CD4-positive, alpha-beta memory T cell (primary cell): ENCODE measurements around the gene ZNF749. TPM values are rescaled to one million over a fixed set of nuclear protein-coding genes. Genes with fewer than 3 reads are reported as not detected.

Experiments
- CTCF ChIA-PET: fragments of 350-600 bp; sonication (Branson Sonifier 250); formaldehyde crosslinking; loops from one replicate; lab custom pipeline; 2021; ENCODE audit warnings: inconsistent platforms; ENCODE audit not compliant: partially characterized antibody; lab: Charles Lee
- POLR2A ChIA-PET: fragments of 350-600 bp; sonication (Branson Sonifier 250); formaldehyde crosslinking; loops from one replicate; lab custom pipeline; 2021; ENCODE audit not compliant: partially characterized antibody; lab: Charles Lee
- DNase-seq, 5 donors: peaks; one replicate each; pipeline versions ENCODE4 v3.0.0 to v3.0.0-alpha.2; 2020 to 2022; ENCODE audit warnings: mixed read lengths in 1 of 5
- H3K27ac ChIP-seq: one replicate; pipeline ENCODE4 v1.7.0; 2013; ENCODE audit warnings: low read depth, low read length
- H3K27me3 ChIP-seq: 2 replicates; pipeline ENCODE4 v1.7.0; 2013; ENCODE audit warnings: mild to moderate bottlenecking, low read length, moderate library complexity; ENCODE audit not compliant: insufficient read depth
- H3K36me3 ChIP-seq: 2 replicates; pipeline ENCODE4 v1.7.0; 2013; ENCODE audit warnings: mild to moderate bottlenecking, low read length, moderate library complexity; ENCODE audit not compliant: insufficient read depth
- H3K4me1 ChIP-seq: 2 replicates; pipeline ENCODE4 v1.7.0; 2013; ENCODE audit warnings: mild to moderate bottlenecking, low read length, moderate library complexity; ENCODE audit not compliant: insufficient read depth
- H3K4me3 ChIP-seq, 2 donors: one replicate each; pipeline ENCODE4 v1.7.0; 2013; ENCODE audit warnings: low read length in 2 of 2, mild to moderate bottlenecking in 1 of 2
- H3K9me3 ChIP-seq, 2 donors: one replicate each; pipeline ENCODE4 v1.7.0; 2013; ENCODE audit warnings: low read length in 2 of 2, control low read depth in 1 of 2; ENCODE audit not compliant: control insufficient read depth in 1 of 2
- H3K27ac Mint-ChIP-seq, 7 donors: one replicate each; pipeline ENCODE4 v1.8.0; 2020 to 2021; ENCODE audit warnings: mixed read lengths in 7 of 7, mild to moderate bottlenecking in 6 of 7, inconsistent platforms in 3 of 7, moderate library complexity in 3 of 7
- H3K27me3 Mint-ChIP-seq, 2 donors: one replicate each; pipeline ENCODE4 v1.8.0; 2020 to 2021; ENCODE audit warnings: mixed read lengths in 2 of 2
- H3K36me3 Mint-ChIP-seq, 2 donors: one replicate each; pipeline ENCODE4 v1.8.0; 2020 to 2021; ENCODE audit warnings: mixed read lengths in 2 of 2, inconsistent platforms in 1 of 2, mild to moderate bottlenecking in 1 of 2
- H3K4me1 Mint-ChIP-seq, 4 donors: one replicate each; pipeline ENCODE4 v1.8.0; 2020 to 2021; ENCODE audit warnings: mixed read lengths in 4 of 4, mild to moderate bottlenecking in 1 of 4
- H3K4me3 Mint-ChIP-seq, 8 donors: one replicate each; pipeline ENCODE4 v1.8.0; 2020 to 2021; ENCODE audit warnings: mixed read lengths in 8 of 8, mild to moderate bottlenecking in 7 of 8, moderate library complexity in 6 of 8, inconsistent platforms in 3 of 8
- H3K9me3 Mint-ChIP-seq, 8 donors: one replicate each; pipeline ENCODE4 v1.8.0; 2020 to 2021; ENCODE audit warnings: mixed read lengths in 8 of 8, mild to moderate bottlenecking in 5 of 8, inconsistent platforms in 3 of 8, moderate library complexity in 1 of 8
- intact Hi-C: fragments of 100-400 bp; cut with micrococcal nuclease; formaldehyde crosslinking; loops from one replicate; pipeline ENCODE4 v1.15.1; 2023
- polyA plus RNA-seq, 2 donors: library from polyadenylated mRNA; unstranded; fragments of 300-500 nt; fragmentation: Illumina TruSeq; gene quantifications; one replicate each; pipeline ENCODE4 v1.2.3, GENCODE V29; 2021
- total RNA-seq, 2 experiments: library from RNA; stranded (reverse); gene quantifications; one replicate each; pipeline ENCODE4 v1.2.3, GENCODE V29; 2021

ZNF749 gene
- total and polyA plus RNA-seq, 4 experiments from 2014 or later: 5.9 to 21.4 (median 15.0) TPM

DNA sequence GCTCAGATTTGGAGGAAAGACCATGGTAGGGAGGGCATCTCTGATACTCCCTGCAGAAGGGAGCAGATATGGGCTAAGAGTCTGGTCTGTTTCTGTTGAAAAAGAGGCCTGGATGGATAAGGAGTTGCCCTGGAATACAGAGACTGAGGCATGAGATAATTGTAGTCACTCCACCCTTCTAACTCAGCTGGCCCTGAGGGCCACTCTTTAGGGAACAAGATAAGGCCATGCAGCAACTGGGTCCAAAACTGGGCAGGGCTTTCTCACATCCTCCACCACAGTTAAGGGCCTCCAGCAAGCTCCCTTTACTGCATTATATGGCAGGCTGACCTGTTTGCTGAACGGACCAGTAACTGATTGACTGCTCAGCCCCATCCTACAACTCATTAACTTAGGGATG, 1.3 kb downstream of the ZNF749 start:
- intact Hi-C loops: loop anchor here (10.0 kb wide), 2 partner anchors 308 to 568 kb away; partner anchors contain the start of genes ZNF606 and ZNF776
- DNase-seq: no peak
- no peak overlapping the region for H3K27ac ChIP-seq
- H3K27me3 Mint-ChIP-seq: peaks cover 0 to 2% of the 10 kb centered on the region in 2 donors
- H3K9me3 Mint-ChIP-seq: peaks cover 12 to 33% (median 24%) of the 10 kb centered on the region in 8 donors
- peaks cover 13% of the 10 kb centered on the region for H3K4me1 ChIP-seq
- H3K27ac Mint-ChIP-seq: peak overlapping the region in 5 of 7 donors; percentile 65 to 99 (median 98)
- no peaks in the 10 kb centered on the region for H3K36me3 ChIP-seq
- peak overlapping the region; percentile 96 to 100 (median 98) for H3K4me3 Mint-ChIP-seq
- H3K9me3 ChIP-seq: peaks cover 0 to 3% of the 10 kb centered on the region in 2 donors
- ChIA-PET CTCF (interaction anchor here (0.8 kb wide), 1 partner anchor 333 kb away, joined by 3 read pairs; the partner anchor contains the start of gene ZNF586), POLR2A (interaction anchor here (1.6 kb wide), 1 partner anchor 64 kb away, joined by 6 read pairs; the partner anchor contains the start of gene ZNF773)
- peak overlapping the region in 1 of 2 donors; percentile 62 for H3K4me3 ChIP-seq
- no peaks in the 10 kb centered on the region for H3K27me3 ChIP-seq
- H3K4me1 Mint-ChIP-seq: peaks cover 22 to 39% (median 30%) of the 10 kb centered on the region in 4 donors
- peaks cover 43 to 45% of the 10 kb centered on the region in 2 donors for H3K36me3 Mint-ChIP-seq

DNA sequence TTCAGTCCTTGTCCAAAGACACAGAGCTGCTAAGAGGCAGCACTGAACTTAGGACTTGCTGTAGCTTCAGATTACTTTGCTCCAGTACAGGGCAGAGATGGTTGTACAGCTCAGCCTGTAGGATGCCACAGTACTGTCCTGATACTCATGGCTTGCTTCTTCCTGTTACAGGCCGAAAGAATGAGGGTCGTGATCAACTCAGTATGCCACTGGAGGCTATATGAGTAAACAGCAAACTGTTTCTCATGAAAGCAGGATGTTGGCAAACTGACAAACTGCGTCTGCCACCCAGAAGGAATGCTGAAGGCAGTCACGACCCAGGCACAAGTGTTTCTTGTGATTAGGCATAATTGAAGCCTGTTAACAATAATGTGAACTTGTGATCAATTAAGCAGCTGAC, 2.8 kb downstream of the ZNF749 start:
- Histone ChIP-seq H3K27ac (no peak overlapping the region), H3K36me3 (peaks cover 3% of the 10 kb centered on the region), H3K4me1 (peaks cover 13% of the 10 kb centered on the region), H3K27me3 (no peaks in the 10 kb centered on the region), H3K9me3 (peaks cover 3 to 8% of the 10 kb centered on the region in 2 donors), H3K4me3 (no peak overlapping the region)
- Mint-ChIP-seq H3K36me3 (peaks cover 58 to 60% of the 10 kb centered on the region in 2 donors), H3K4me1 (peaks cover 22 to 39% (median 30%) of the 10 kb centered on the region in 4 donors), H3K4me3 (no peak overlapping the region), H3K27me3 (peaks cover 0 to 2% of the 10 kb centered on the region in 2 donors), H3K27ac (no peak overlapping the region), H3K9me3 (peaks cover 13 to 48% (median 39%) of the 10 kb centered on the region in 8 donors)
- CTCF ChIA-PET: no interaction called here
- intact Hi-C loops: loop anchor here (10.0 kb wide), 2 partner anchors 307 to 567 kb away; partner anchors contain the start of genes ZNF606 and ZNF776
- DNase-seq: no peak
- POLR2A ChIA-PET: no interaction called here

DNA sequence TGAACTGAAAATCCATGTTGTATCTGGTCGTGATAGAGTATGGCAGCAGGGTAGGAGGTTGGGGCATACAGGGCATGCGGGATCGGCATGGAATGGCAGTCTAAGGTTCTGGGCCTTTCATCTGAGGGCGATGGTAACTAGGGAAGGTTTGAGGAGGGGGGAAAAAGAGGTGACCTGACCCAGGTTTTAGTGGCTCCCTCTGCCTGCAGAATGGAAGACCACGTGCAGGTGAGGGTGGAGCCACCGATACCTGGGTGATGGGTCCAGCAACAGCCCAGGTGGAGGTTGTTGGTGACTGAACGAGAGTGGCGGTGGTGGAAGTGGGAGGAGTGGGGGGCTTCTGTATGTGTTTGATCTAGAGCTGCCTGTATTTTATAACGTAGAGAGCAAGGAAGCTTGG, 3.8 kb downstream of the ZNF749 start:
- peaks cover 12% of the 10 kb centered on the region for H3K36me3 ChIP-seq
- ChIA-PET CTCF (no interaction called here), POLR2A (no interaction called here)
- peaks cover 3 to 16% of the 10 kb centered on the region in 2 donors for H3K9me3 ChIP-seq
- Mint-ChIP-seq H3K4me1 (peaks cover 22 to 39% (median 30%) of the 10 kb centered on the region in 4 donors), H3K9me3 (peaks cover 13 to 58% (median 49%) of the 10 kb centered on the region in 8 donors), H3K27me3 (peaks cover 0 to 2% of the 10 kb centered on the region in 2 donors), H3K4me3 (no peak overlapping the region), H3K36me3 (peaks cover 68 to 70% of the 10 kb centered on the region in 2 donors), H3K27ac (no peak overlapping the region)
- DNase-seq: no peak
- no peak overlapping the region for H3K4me3 ChIP-seq
- no peaks in the 10 kb centered on the region for H3K27me3 ChIP-seq
- intact Hi-C loops: loop anchor here (10.0 kb wide), 2 partner anchors 306 to 566 kb away; partner anchors contain the start of genes ZNF606 and ZNF776
- no peak overlapping the region for H3K27ac ChIP-seq
- peaks cover 13% of the 10 kb centered on the region for H3K4me1 ChIP-seq

DNA sequence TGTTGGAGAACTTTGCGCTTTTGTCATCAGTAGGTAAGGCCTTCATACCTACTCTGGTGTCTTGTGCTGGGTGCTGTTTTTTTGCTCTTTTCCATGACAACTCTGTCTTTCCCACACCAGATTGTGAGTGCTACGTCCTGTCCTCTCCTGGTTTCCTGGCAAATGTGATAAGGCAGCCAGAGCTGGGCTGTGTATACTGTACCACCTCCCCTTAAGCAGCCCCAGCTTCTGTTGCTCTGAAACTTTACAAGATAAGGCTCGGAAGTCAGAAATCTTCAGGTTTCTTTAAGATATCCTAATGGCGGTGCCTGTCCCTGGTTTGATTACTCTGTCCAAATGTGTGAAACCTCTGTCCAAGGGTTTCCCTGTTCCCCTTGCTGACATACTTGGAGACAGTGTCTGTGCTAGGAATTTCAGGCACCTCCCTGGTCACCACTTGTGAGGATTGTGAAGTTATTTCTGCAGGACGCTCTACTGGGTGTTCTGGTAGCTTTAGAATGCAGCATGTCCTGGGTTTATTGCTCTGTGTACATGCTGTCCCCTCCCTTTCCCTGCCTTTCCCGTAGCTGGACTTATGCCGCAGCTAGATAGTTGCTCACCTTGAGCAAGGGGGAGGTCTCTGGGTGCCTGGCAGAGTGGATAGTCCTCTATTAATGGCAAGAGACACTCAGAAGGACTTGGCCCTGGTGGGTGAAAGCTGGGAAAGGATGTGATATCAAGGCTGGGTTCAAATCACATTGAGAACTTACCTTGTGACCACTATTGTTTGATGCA, 7.0 kb downstream of the ZNF749 start:
- ChIA-PET POLR2A (no interaction called here), CTCF (no interaction called here)
- intact Hi-C loops: no loop called here
- no peak for DNase-seq
- H3K9me3 ChIP-seq: peaks cover 3 to 31% of the 10 kb centered on the region in 2 donors
- H3K4me1 ChIP-seq: no peaks in the 10 kb centered on the region
- Mint-ChIP-seq H3K9me3 (peaks cover 9 to 82% (median 70%) of the 10 kb centered on the region in 8 donors), H3K4me3 (no peak overlapping the region), H3K27ac (no peak overlapping the region), H3K4me1 (peaks cover 2 to 14% (median 9%) of the 10 kb centered on the region in 4 donors), H3K27me3 (no peaks in the 10 kb centered on the region), H3K36me3 (peaks cover 80 to 83% of the 10 kb centered on the region in 2 donors)
- H3K4me3 ChIP-seq: no peak overlapping the region
- no peak overlapping the region for H3K27ac ChIP-seq
- peaks cover 20% of the 10 kb centered on the region for H3K36me3 ChIP-seq
- H3K27me3 ChIP-seq: no peaks in the 10 kb centered on the region

DNA sequence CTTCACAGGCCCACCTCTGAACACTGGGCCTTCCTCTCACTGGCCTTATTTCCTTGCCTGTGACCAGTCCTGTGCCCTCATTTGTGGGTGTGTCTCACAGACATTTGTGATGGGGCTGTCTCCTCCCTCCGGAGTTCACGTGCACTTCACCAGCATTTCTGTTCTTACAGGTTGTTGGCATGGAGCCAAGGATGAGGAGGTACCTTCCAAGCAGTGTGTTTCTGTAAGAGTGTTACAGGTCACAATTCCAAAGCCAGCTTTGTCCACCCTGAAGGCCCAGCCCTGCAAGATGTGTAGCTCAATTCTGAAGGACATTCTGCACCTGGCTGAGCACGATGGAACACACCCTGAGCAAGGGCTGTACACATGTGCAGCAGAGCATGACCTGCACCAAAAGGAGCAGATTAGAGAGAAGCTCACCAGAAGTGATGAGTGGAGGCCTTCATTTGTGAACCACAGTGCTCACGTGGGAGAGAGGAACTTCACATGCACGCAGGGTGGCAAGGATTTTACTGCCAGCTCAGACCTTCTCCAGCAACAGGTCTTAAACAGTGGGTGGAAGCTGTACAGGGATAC, 8.1 kb downstream of the ZNF749 start:
- H3K36me3 ChIP-seq: peaks cover 20% of the 10 kb centered on the region
- ChIA-PET CTCF (no interaction called here), POLR2A (no interaction called here)
- peaks cover 3 to 31% of the 10 kb centered on the region in 2 donors for H3K9me3 ChIP-seq
- H3K4me1 ChIP-seq: no peaks in the 10 kb centered on the region
- Mint-ChIP-seq H3K36me3 (peaks cover 78 to 80% of the 10 kb centered on the region in 2 donors), H3K4me1 (peaks cover 2 to 14% (median 8%) of the 10 kb centered on the region in 4 donors), H3K9me3 (peaks cover 9 to 88% (median 71%) of the 10 kb centered on the region in 8 donors), H3K4me3 (no peak overlapping the region), H3K27ac (no peak overlapping the region), H3K27me3 (no peaks in the 10 kb centered on the region)
- no peak for DNase-seq
- no peak overlapping the region for H3K27ac ChIP-seq
- H3K4me3 ChIP-seq: no peak overlapping the region
- intact Hi-C loops: no loop called here
- no peaks in the 10 kb centered on the region for H3K27me3 ChIP-seq

DNA sequence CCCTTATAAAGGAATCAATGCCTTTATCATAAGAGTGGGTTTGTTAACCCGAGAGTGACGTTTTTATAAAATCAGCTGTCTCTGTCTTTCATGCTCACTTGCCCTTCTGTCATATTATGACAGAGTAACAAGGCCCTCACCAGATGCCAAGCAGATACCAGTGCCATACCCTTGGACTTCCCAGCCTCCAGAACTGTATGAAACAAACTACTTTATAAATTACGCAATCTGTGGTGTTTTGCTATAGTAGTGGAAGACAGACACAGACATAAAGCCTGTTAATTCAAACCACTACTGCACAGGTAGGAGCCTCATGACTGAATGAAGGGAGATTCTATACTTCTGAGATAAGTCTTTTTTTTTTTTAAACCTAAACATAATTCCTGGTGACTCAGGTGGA, 17.2 kb downstream of the ZNF749 start:
- H3K4me3 Mint-ChIP-seq: no peak overlapping the region
- Histone ChIP-seq H3K27me3 (no peaks in the 10 kb centered on the region), H3K4me3 (no peak overlapping the region), H3K36me3 (no peaks in the 10 kb centered on the region), H3K9me3 (peaks cover 0 to 27% of the 10 kb centered on the region in 2 donors), H3K4me1 (no peaks in the 10 kb centered on the region), H3K27ac (no peak overlapping the region)
- H3K9me3 Mint-ChIP-seq: peaks cover 3 to 80% (median 65%) of the 10 kb centered on the region in 8 donors
- no peak for DNase-seq
- CTCF ChIA-PET: no interaction called here
- H3K27me3 Mint-ChIP-seq: no peaks in the 10 kb centered on the region
- H3K36me3 Mint-ChIP-seq: peaks cover 27 to 42% of the 10 kb centered on the region in 2 donors
- H3K4me1 Mint-ChIP-seq: no peaks in the 10 kb centered on the region
- intact Hi-C loops: no loop called here
- POLR2A ChIA-PET: no interaction called here
- no peak overlapping the region for H3K27ac Mint-ChIP-seq
